SIG-M5 (cell line): Measurements from ENCODE around the gene PRSS22.

Experiments used
- DNase-seq: peaks from one replicate; lab custom pipeline; 2025; lab: John Stamatoyannopoulos, UW

Gene PRSS22

GRCh38 chr16:2828876-2829430 is 29.0 kb downstream of the PRSS22 start:
- DNase-seq = no peak

GRCh38 chr16:2828521-2828840 is 29.5 kb downstream of the PRSS22 start:
- DNase-seq = no peak

- no peak for DNase-seq
Measured at GRCh38 chr16:2827831-2828520, 30.0 kb downstream of the PRSS22 start.

GRCh38 chr16:2827374-2827791 is 30.6 kb downstream of the PRSS22 start:
- DNase-seq = no peak

GRCh38 chr16:2826591-2827373 is 31.2 kb downstream of the PRSS22 start:
- DNase-seq = no peak

GRCh38 chr16:2825906-2826305 is 32.1 kb downstream of the PRSS22 start:
- no peak for DNase-seq

GRCh38 chr16:2825049-2825742 is 32.8 kb downstream of the PRSS22 start:
- no peak for DNase-seq

GRCh38 chr16:2824626-2825025 is 33.3 kb downstream of the PRSS22 start:
- no peak for DNase-seq

- DNase-seq = no peak
Measured at GRCh38 chr16:2822496-2822895, 35.5 kb downstream of the PRSS22 start.

GRCh38 chr16:2822158-2822495 is 35.8 kb downstream of the PRSS22 start:
- no peak for DNase-seq

GRCh38 chr16:2821487-2822157 is 36.3 kb downstream of the PRSS22 start:
- no peak for DNase-seq

GRCh38 chr16:2820836-2821486 is 37.0 kb downstream of the PRSS22 start:
- no peak for DNase-seq

GRCh38 chr16:2819939-2820835 is 37.8 kb downstream of the PRSS22 start:
- DNase-seq = no peak

GRCh38 chr16:2819179-2819938 is 38.6 kb downstream of the PRSS22 start:
- no peak for DNase-seq

- no peak for DNase-seq
Measured at GRCh38 chr16:2818272-2818876, 39.6 kb downstream of the PRSS22 start.

- DNase-seq = no peak
Measured at GRCh38 chr16:2817340-2818271, 40.4 kb downstream of the PRSS22 start.

- no peak for DNase-seq
Measured at GRCh38 chr16:2816751-2817339, 41.1 kb downstream of the PRSS22 start, which contains the start of gene PRSS21. Gene PRSS21, plus strand, starts transcription at chr16:2817237. Its CDS starts 32 bp downstream, at chr16:2817269.

GRCh38 chr16:2815299-2815771 is 42.6 kb downstream of the PRSS22 start:
- DNase-seq = no peak
